Measurements from ENCODE around the gene GABRG3.

The GABRG3 gene

GRCh38 chr15:27570746-27571145 lies 599.8 kb downstream of the GABRG3 start:
- Histone ChIP-seq H3K27ac (ENCODE audit: poor library complexity, severe bottlenecking) (no peak overlapping the region), H3K9me3 (ENCODE audit: severe bottlenecking) (no peaks in the 10 kb centered on the region), H3K27me3 (ENCODE audit: insufficient read depth, poor library complexity, severe bottlenecking) (peaks cover 39% of the 10 kb centered on the region), H3K4me1 (ENCODE audit: insufficient read depth, poor library complexity, severe bottlenecking) (no peaks in the 10 kb centered on the region), H3K36me3 (ENCODE audit: low read depth) (no peaks in the 10 kb centered on the region), H3K4me3 (ENCODE audit: severe bottlenecking) (no peak overlapping the region)
- no peak for DNase-seq (ENCODE audit: low spot score)
- ATAC-seq (ENCODE audit: low read depth): no peak
- no peak for TF ChIP-seq CTCF (IDR thresholded peaks at IDR 0.05; ENCODE audit: poor library complexity, severe bottlenecking)

GRCh38 chr15:27573805-27574485 lies 603.0 kb downstream of the GABRG3 start:
- no peak for TF ChIP-seq CTCF (IDR thresholded peaks at IDR 0.05; ENCODE audit: poor library complexity, severe bottlenecking)
- no peaks in the 10 kb centered on the region for H3K4me1 ChIP-seq (ENCODE audit: insufficient read depth, poor library complexity, severe bottlenecking)
- DNase-seq (ENCODE audit: low spot score): no peak
- H3K4me3 ChIP-seq (ENCODE audit: severe bottlenecking): no peak overlapping the region
- peaks cover 41% of the 10 kb centered on the region for H3K27me3 ChIP-seq (ENCODE audit: insufficient read depth, poor library complexity, severe bottlenecking)
- no peak overlapping the region for H3K27ac ChIP-seq (ENCODE audit: poor library complexity, severe bottlenecking)
- H3K9me3 ChIP-seq (ENCODE audit: severe bottlenecking): no peaks in the 10 kb centered on the region
- ATAC-seq (ENCODE audit: low read depth): no peak
- H3K36me3 ChIP-seq (ENCODE audit: low read depth): no peaks in the 10 kb centered on the region

GRCh38 chr15:27574541-27575054 lies 603.6 kb downstream of the GABRG3 start:
- Histone ChIP-seq H3K36me3 (ENCODE audit: low read depth) (no peaks in the 10 kb centered on the region), H3K4me1 (ENCODE audit: insufficient read depth, poor library complexity, severe bottlenecking) (no peaks in the 10 kb centered on the region), H3K27ac (ENCODE audit: poor library complexity, severe bottlenecking) (no peak overlapping the region), H3K27me3 (ENCODE audit: insufficient read depth, poor library complexity, severe bottlenecking) (peaks cover 41% of the 10 kb centered on the region), H3K9me3 (ENCODE audit: severe bottlenecking) (no peaks in the 10 kb centered on the region), H3K4me3 (ENCODE audit: severe bottlenecking) (no peak overlapping the region)
- DNase-seq (ENCODE audit: low spot score) (no peak), ATAC-seq (ENCODE audit: low read depth) (no peak)
- TF ChIP-seq CTCF (IDR thresholded peaks at IDR 0.05; ENCODE audit: poor library complexity, severe bottlenecking): no peak

GRCh38 chr15:27575521-27575920 lies 604.5 kb downstream of the GABRG3 start:
- TF ChIP-seq CTCF (IDR thresholded peaks at IDR 0.05; ENCODE audit: poor library complexity, severe bottlenecking): no peak
- H3K27me3 ChIP-seq (ENCODE audit: insufficient read depth, poor library complexity, severe bottlenecking): peaks cover 41% of the 10 kb centered on the region
- H3K36me3 ChIP-seq (ENCODE audit: low read depth): no peaks in the 10 kb centered on the region
- no peaks in the 10 kb centered on the region for H3K9me3 ChIP-seq (ENCODE audit: severe bottlenecking)
- H3K4me1 ChIP-seq (ENCODE audit: insufficient read depth, poor library complexity, severe bottlenecking): no peaks in the 10 kb centered on the region
- no peak for ATAC-seq (ENCODE audit: low read depth)
- H3K4me3 ChIP-seq (ENCODE audit: severe bottlenecking): no peak overlapping the region
- no peak for DNase-seq (ENCODE audit: low spot score)
- H3K27ac ChIP-seq (ENCODE audit: poor library complexity, severe bottlenecking): no peak overlapping the region

GRCh38 chr15:27576576-27576975 lies 605.6 kb downstream of the GABRG3 start:
- Histone ChIP-seq H3K36me3 (ENCODE audit: low read depth) (no peaks in the 10 kb centered on the region), H3K27me3 (ENCODE audit: insufficient read depth, poor library complexity, severe bottlenecking) (peaks cover 34% of the 10 kb centered on the region), H3K4me1 (ENCODE audit: insufficient read depth, poor library complexity, severe bottlenecking) (no peaks in the 10 kb centered on the region), H3K9me3 (ENCODE audit: severe bottlenecking) (no peaks in the 10 kb centered on the region), H3K27ac (ENCODE audit: poor library complexity, severe bottlenecking) (no peak overlapping the region), H3K4me3 (ENCODE audit: severe bottlenecking) (no peak overlapping the region)
- DNase-seq (ENCODE audit: low spot score) (no peak), ATAC-seq (ENCODE audit: low read depth) (no peak)
- no peak for TF ChIP-seq CTCF (IDR thresholded peaks at IDR 0.05; ENCODE audit: poor library complexity, severe bottlenecking)

All from RWPE2 (cell line).